Astrocyte (in vitro differentiated cells and primary cell): ENCODE results near the gene UPB1. TPM values are rescaled to one million over a fixed set of nuclear protein-coding genes. Genes with fewer than 3 reads are reported as not detected.

Experiments used
- DNase-seq: peaks from one replicate; pipeline ENCODE4 v3.0.0-alpha.2; 2010; ENCODE audit warnings: low read depth
- FAIRE-seq: peaks from 2 replicates; lab custom pipeline; 2011; peaks lifted over from hg19 to GRCh38; lab: Jason Lieb, UNC
- H2AFZ ChIP-seq: 2 replicates; pipeline ENCODE4 v1.6.0; 2012; ENCODE audit warnings: low read depth, low read length, inconsistent platforms
- H3K27ac ChIP-seq: 2 replicates; pipeline ENCODE4 v1.5.1; 2011; ENCODE audit warnings: low read depth, low read length, inconsistent platforms
- H3K27me3 ChIP-seq: 2 replicates; pipeline ENCODE4 v1.6.0; 2011; ENCODE audit warnings: low read length, inconsistent platforms; ENCODE audit not compliant: insufficient read depth
- H3K36me3 ChIP-seq: 2 replicates; pipeline ENCODE4 v1.5.1; 2011; ENCODE audit warnings: low read length, inconsistent platforms; ENCODE audit not compliant: insufficient read depth
- H3K4me1 ChIP-seq: 2 replicates; pipeline ENCODE4 v1.5.1; 2011; ENCODE audit warnings: low read length, inconsistent platforms; ENCODE audit not compliant: insufficient read depth
- H3K4me2 ChIP-seq: 2 replicates; pipeline ENCODE4 v1.6.0; 2012; ENCODE audit warnings: low read length, inconsistent platforms
- H3K4me3 ChIP-seq: 2 replicates; pipeline ENCODE4 v1.5.1; 2011; ENCODE audit warnings: low read depth, mild to moderate bottlenecking, low read length, inconsistent platforms; ENCODE audit not compliant: insufficient read depth
- H3K79me2 ChIP-seq: 2 replicates; pipeline ENCODE4 v1.6.0; 2012; ENCODE audit warnings: mild to moderate bottlenecking, low read length, inconsistent platforms; ENCODE audit not compliant: insufficient read depth
- H3K9ac ChIP-seq: 2 replicates; pipeline ENCODE4 v1.6.0; 2012; ENCODE audit warnings: mild to moderate bottlenecking, low read length, inconsistent platforms
- H3K9me3 ChIP-seq: 2 replicates; pipeline ENCODE4 v1.5.1; 2012; ENCODE audit warnings: low read depth, mild to moderate bottlenecking, low read length, inconsistent platforms; ENCODE audit not compliant: insufficient read depth
- H4K20me1 ChIP-seq: 2 replicates; pipeline ENCODE4 v1.6.0; 2012; ENCODE audit warnings: low read length, inconsistent platforms; ENCODE audit not compliant: insufficient read depth
- H3K27ac Mint-ChIP-seq: one replicate; pipeline ENCODE4 v1.8.0; 2021; ENCODE audit warnings: mild to moderate bottlenecking, mixed read lengths; ENCODE audit not compliant: unreplicated experiment
- H3K27me3 Mint-ChIP-seq: one replicate; pipeline ENCODE4 v1.8.0; 2021; ENCODE audit warnings: low read depth, mixed read lengths; ENCODE audit not compliant: unreplicated experiment
- H3K36me3 Mint-ChIP-seq: one replicate; pipeline ENCODE4 v1.8.0; 2021; ENCODE audit warnings: low read depth, mixed read lengths; ENCODE audit not compliant: unreplicated experiment
- H3K4me1 Mint-ChIP-seq: one replicate; pipeline ENCODE4 v1.8.0; 2021; ENCODE audit warnings: low read depth, mixed read lengths; ENCODE audit not compliant: unreplicated experiment
- H3K4me3 Mint-ChIP-seq: one replicate; pipeline ENCODE4 v1.8.0; 2021; ENCODE audit warnings: mild to moderate bottlenecking, moderate library complexity, mixed read lengths; ENCODE audit not compliant: unreplicated experiment
- H3K9me3 Mint-ChIP-seq: one replicate; pipeline ENCODE4 v1.8.0; 2021; ENCODE audit warnings: mild to moderate bottlenecking, mixed read lengths; ENCODE audit not compliant: unreplicated experiment
- EZH2 ChIP-seq: IDR thresholded peaks from 2 replicates; pipeline ENCODE4 v1.6.1; 2012; ENCODE audit warnings: mild to moderate bottlenecking, low read length, inconsistent platforms; ENCODE audit not compliant: insufficient read depth
- total RNA-seq: library from RNA; stranded (reverse); gene quantifications from 2 replicates; pipeline ENCODE4 v1.2.1, GENCODE V29; 2021
- TF ChIP-seq, protein P1 (sequence below): IDR thresholded peaks from 2 replicates; pipeline ENCODE4 v1.5.1; 2011; ENCODE audit warnings: low read depth, mild to moderate bottlenecking, inconsistent platforms, low read length, moderate library complexity; ENCODE audit not compliant: insufficient read depth

Gene UPB1
- total RNA-seq, 1 donor from 2014 or later, result 0.30 TPM

- no peaks in the 10 kb centered on the region for H3K79me2 ChIP-seq
- H3K4me1 Mint-ChIP-seq, result peaks cover 2% of the 10 kb centered on the region
These were observed 45.3 kb downstream of the UPB1 start for GRCh38 chr22:24540470-24540869.

GRCh38 chr22:24541681-24542515 lies 46.8 kb downstream of the UPB1 start:
- no peak overlapping the region for H3K27ac ChIP-seq
- H3K36me3 ChIP-seq, result peaks cover 13% of the 10 kb centered on the region
- TF ChIP-seq EZH2, result no peak
- TF ChIP-seq, protein P1, sequence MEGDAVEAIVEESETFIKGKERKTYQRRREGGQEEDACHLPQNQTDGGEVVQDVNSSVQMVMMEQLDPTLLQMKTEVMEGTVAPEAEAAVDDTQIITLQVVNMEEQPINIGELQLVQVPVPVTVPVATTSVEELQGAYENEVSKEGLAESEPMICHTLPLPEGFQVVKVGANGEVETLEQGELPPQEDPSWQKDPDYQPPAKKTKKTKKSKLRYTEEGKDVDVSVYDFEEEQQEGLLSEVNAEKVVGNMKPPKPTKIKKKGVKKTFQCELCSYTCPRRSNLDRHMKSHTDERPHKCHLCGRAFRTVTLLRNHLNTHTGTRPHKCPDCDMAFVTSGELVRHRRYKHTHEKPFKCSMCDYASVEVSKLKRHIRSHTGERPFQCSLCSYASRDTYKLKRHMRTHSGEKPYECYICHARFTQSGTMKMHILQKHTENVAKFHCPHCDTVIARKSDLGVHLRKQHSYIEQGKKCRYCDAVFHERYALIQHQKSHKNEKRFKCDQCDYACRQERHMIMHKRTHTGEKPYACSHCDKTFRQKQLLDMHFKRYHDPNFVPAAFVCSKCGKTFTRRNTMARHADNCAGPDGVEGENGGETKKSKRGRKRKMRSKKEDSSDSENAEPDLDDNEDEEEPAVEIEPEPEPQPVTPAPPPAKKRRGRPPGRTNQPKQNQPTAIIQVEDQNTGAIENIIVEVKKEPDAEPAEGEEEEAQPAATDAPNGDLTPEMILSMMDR, result no peak
- no peak overlapping the region for H3K4me3 ChIP-seq
- DNase-seq (no peak), FAIRE-seq (no peak)
- Mint-ChIP-seq H3K27ac (no peak overlapping the region), H3K9me3 (no peaks in the 10 kb centered on the region), H3K27me3 (no peaks in the 10 kb centered on the region), H3K4me3 (no peak overlapping the region), H3K36me3 (peaks cover 18% of the 10 kb centered on the region), H3K4me1 (peaks cover 2% of the 10 kb centered on the region)
- no peak overlapping the region for H3K9ac ChIP-seq
- no peaks in the 10 kb centered on the region for H3K79me2 ChIP-seq
- peaks cover 34% of the 10 kb centered on the region for H4K20me1 ChIP-seq
- H3K4me2 ChIP-seq, result no peak overlapping the region
- no peak overlapping the region for H2AFZ ChIP-seq
- H3K9me3 ChIP-seq, result no peaks in the 10 kb centered on the region
- no peaks in the 10 kb centered on the region for H3K27me3 ChIP-seq
- H3K4me1 ChIP-seq, result peaks cover 7% of the 10 kb centered on the region

More at GRCh38 chr22:24540470-24540869, 45.3 kb downstream of the UPB1 start:
- Histone ChIP-seq H3K27me3 (no peaks in the 10 kb centered on the region), H2AFZ (no peak overlapping the region), H3K36me3 (peaks cover 9% of the 10 kb centered on the region), H3K9me3 (no peaks in the 10 kb centered on the region), H3K27ac (no peak overlapping the region), H3K4me1 (peaks cover 7% of the 10 kb centered on the region), H3K4me3 (no peak overlapping the region), H3K9ac (no peak overlapping the region), H3K4me2 (no peak overlapping the region), H4K20me1 (peaks cover 26% of the 10 kb centered on the region)
- FAIRE-seq (no peak), DNase-seq (no peak)
- H3K27ac Mint-ChIP-seq, result no peak overlapping the region
- peaks cover 2% of the 10 kb centered on the region for H3K27me3 Mint-ChIP-seq
- TF ChIP-seq, protein P1, result no peak
- TF ChIP-seq EZH2, result no peak
- H3K36me3 Mint-ChIP-seq, result peaks cover 15% of the 10 kb centered on the region
- no peak overlapping the region for H3K4me3 Mint-ChIP-seq
- H3K9me3 Mint-ChIP-seq, result no peaks in the 10 kb centered on the region

- peaks cover 2% of the 10 kb centered on the region for H3K4me1 Mint-ChIP-seq
These were observed 47.5 kb downstream of the UPB1 start for GRCh38 chr22:24542641-24543040.

More at GRCh38 chr22:24542641-24543040, 47.5 kb downstream of the UPB1 start:
- no peaks in the 10 kb centered on the region for H3K79me2 ChIP-seq
- peaks cover 17% of the 10 kb centered on the region for H3K36me3 ChIP-seq
- no peak overlapping the region for H3K27ac ChIP-seq
- no peaks in the 10 kb centered on the region for H3K9me3 ChIP-seq
- H3K4me3 ChIP-seq, result no peak overlapping the region
- H3K4me2 ChIP-seq, result no peak overlapping the region
- no peaks in the 10 kb centered on the region for H3K27me3 Mint-ChIP-seq
- DNase-seq, result no peak
- no peak overlapping the region for H2AFZ ChIP-seq
- FAIRE-seq, result no peak
- H3K4me1 ChIP-seq, result peaks cover 7% of the 10 kb centered on the region
- H3K36me3 Mint-ChIP-seq, result peaks cover 23% of the 10 kb centered on the region
- H3K27me3 ChIP-seq, result no peaks in the 10 kb centered on the region
- H3K27ac Mint-ChIP-seq, result no peak overlapping the region
- no peak overlapping the region for H3K4me3 Mint-ChIP-seq
- peaks cover 36% of the 10 kb centered on the region for H4K20me1 ChIP-seq
- no peaks in the 10 kb centered on the region for H3K9me3 Mint-ChIP-seq
- TF ChIP-seq, protein P1, result no peak
- TF ChIP-seq EZH2, result no peak
- H3K9ac ChIP-seq, result no peak overlapping the region
